MCF 10A (cell line): ENCODE measurements around the gene METRNL. TPM values are rescaled to one million over a fixed set of nuclear protein-coding genes. Genes with fewer than 3 reads are reported as not detected.

Experiments used
- BruUV-seq: library from RNA; stranded (reverse); fragments of 400-500 nt; replicated peaks from 2 replicates; lab custom pipeline; 2021; lab: Mats Ljungman, UMichigan
- CTCF ChIA-PET: fragments of 300-600 bp; sonication (Branson Sonifier 250); formaldehyde crosslinking; extraction: SDS; loops from one replicate; lab custom pipeline; 2021; ENCODE audit warnings: antibody characterized with exemption, inconsistent platforms; lab: Yijun Ruan, JAX
- POLR2A ChIA-PET: fragments of 300-600, 350-650 bp; sonication (Branson Sonifier 250); formaldehyde crosslinking; extraction: SDS; loops from one replicate; lab custom pipeline; 2020; ENCODE audit warnings: antibody characterized with exemption, inconsistent platforms; lab: Yijun Ruan, JAX
- DNase-seq: peaks from one replicate; pipeline ENCODE4 v3.0.0-alpha.2; 2018; ENCODE audit not compliant: unreplicated experiment
- H3K27ac Mint-ChIP-seq: one replicate; pipeline ENCODE4 v1.8.0; 2022; ENCODE audit warnings: mild to moderate bottlenecking, low read depth, mixed read lengths; ENCODE audit not compliant: unreplicated experiment
- H3K27me3 Mint-ChIP-seq: one replicate; pipeline ENCODE4 v1.8.0; 2022; ENCODE audit warnings: mixed read lengths; ENCODE audit not compliant: insufficient read depth, unreplicated experiment
- H3K36me3 Mint-ChIP-seq: one replicate; pipeline ENCODE4 v1.8.0; 2022; ENCODE audit warnings: mild to moderate bottlenecking, moderate library complexity, mixed read lengths; ENCODE audit not compliant: insufficient read depth, unreplicated experiment
- H3K4me1 Mint-ChIP-seq: one replicate; pipeline ENCODE4 v1.8.0; 2022; ENCODE audit warnings: mixed read lengths; ENCODE audit not compliant: insufficient read depth, unreplicated experiment
- H3K4me3 Mint-ChIP-seq: one replicate; pipeline ENCODE4 v1.8.0; 2022; ENCODE audit warnings: mild to moderate bottlenecking, moderate library complexity, mixed read lengths; ENCODE audit not compliant: unreplicated experiment
- H3K9me3 Mint-ChIP-seq: one replicate; pipeline ENCODE4 v1.8.0; 2022; ENCODE audit warnings: mixed read lengths; ENCODE audit not compliant: unreplicated experiment
- CTCF ChIP-seq: fragments of 200-600 bp; IDR thresholded peaks from one replicate; pipeline ENCODE4 v1.8.0; 2022; ENCODE audit warnings: antibody characterized with exemption, mild to moderate bottlenecking; ENCODE audit not compliant: unreplicated experiment
- intact Hi-C: fragments of 100-400 bp; cut with micrococcal nuclease; formaldehyde crosslinking; loops from 2 replicates; pipeline ENCODE4 v1.14.1; 2022
- total RNA-seq: library from RNA; stranded (reverse); gene quantifications from 2 replicates; pipeline ENCODE4 v1.2.3, GENCODE V29; 2022

The METRNL gene
- total RNA-seq, 1 experiment from 2014 or later, result 14.5 TPM

GRCh38 chr17:83129676-83130075, 50.3 kb downstream of the METRNL start:
- BruUV-seq, result no TSS peak
- H3K27ac Mint-ChIP-seq, result no peak overlapping the region
- TF ChIP-seq CTCF, result no peak
- peaks cover 14% of the 10 kb centered on the region for H3K4me1 Mint-ChIP-seq
- H3K4me3 Mint-ChIP-seq, result no peak overlapping the region
- ChIA-PET POLR2A (no interaction called here), CTCF (interaction anchor here (1.5 kb wide), 1 partner anchor 348 kb away, joined by 5 read pairs; no protein-coding TSS in a partner anchor)
- intact Hi-C loops, result no loop called here
- no peak for DNase-seq
- no peaks in the 10 kb centered on the region for H3K36me3 Mint-ChIP-seq
- no peaks in the 10 kb centered on the region for H3K9me3 Mint-ChIP-seq
- H3K27me3 Mint-ChIP-seq, result peaks cover 50% of the 10 kb centered on the region

GRCh38 chr17:83131401-83132011, 52.1 kb downstream of the METRNL start:
- TF ChIP-seq CTCF, result no peak
- ChIA-PET POLR2A (no interaction called here), CTCF (no interaction called here)
- BruUV-seq, result no TSS peak
- H3K9me3 Mint-ChIP-seq, result no peaks in the 10 kb centered on the region
- H3K4me1 Mint-ChIP-seq, result peaks cover 4% of the 10 kb centered on the region
- DNase-seq, result no peak
- peaks cover 57% of the 10 kb centered on the region for H3K27me3 Mint-ChIP-seq
- intact Hi-C loops, result no loop called here
- no peaks in the 10 kb centered on the region for H3K36me3 Mint-ChIP-seq
- no peak overlapping the region for H3K27ac Mint-ChIP-seq
- H3K4me3 Mint-ChIP-seq, result no peak overlapping the region

- TF ChIP-seq CTCF, result no peak
- intact Hi-C loops, result no loop called here
- Mint-ChIP-seq H3K9me3 (no peaks in the 10 kb centered on the region), H3K27ac (no peak overlapping the region), H3K4me3 (no peak overlapping the region), H3K4me1 (peaks cover 4% of the 10 kb centered on the region), H3K36me3 (no peaks in the 10 kb centered on the region), H3K27me3 (peaks cover 67% of the 10 kb centered on the region)
- CTCF ChIA-PET, result no interaction called here
- no TSS peak for BruUV-seq
- POLR2A ChIA-PET, result no interaction called here
- no peak for DNase-seq
Observed at GRCh38 chr17:83132251-83133081, 53.1 kb downstream of the METRNL start.
